ENCODE results near the gene PCGF3. TPM values are rescaled to one million over a fixed set of nuclear protein-coding genes. Genes with fewer than 3 reads are reported as not detected.

PCGF3 gene
- total and polyA plus RNA-seq, 12 donors: 17.5 to 50.8 (median 21.9) TPM

GRCh38 chr4:815464-816146 is 110.0 kb downstream of the PCGF3 start:
- peaks cover 0 to 85% (median 61%) of the 10 kb centered on the region in 7 donors for H3K27me3 ChIP-seq
- no peaks in the 10 kb centered on the region for H3K4me1 ChIP-seq
- DNase-seq (no peak), ATAC-seq (no peak)
- H3K4me3 ChIP-seq: no peak overlapping the region
- H3K36me3 ChIP-seq: no peaks in the 10 kb centered on the region
- intact Hi-C loops (cut with DNase I): no loop called here
- no peak for TF ChIP-seq CTCF (IDR thresholded peaks at IDR 0.05)
- peaks cover 0 to 4% (median 0%) of the 10 kb centered on the region in 11 donors for H3K9me3 ChIP-seq
- 49 to 56% methylated on average over 11 of the region's 11 CpGs for WGBS, 2 donors
- H3K27ac ChIP-seq: no peak overlapping the region

DNA sequence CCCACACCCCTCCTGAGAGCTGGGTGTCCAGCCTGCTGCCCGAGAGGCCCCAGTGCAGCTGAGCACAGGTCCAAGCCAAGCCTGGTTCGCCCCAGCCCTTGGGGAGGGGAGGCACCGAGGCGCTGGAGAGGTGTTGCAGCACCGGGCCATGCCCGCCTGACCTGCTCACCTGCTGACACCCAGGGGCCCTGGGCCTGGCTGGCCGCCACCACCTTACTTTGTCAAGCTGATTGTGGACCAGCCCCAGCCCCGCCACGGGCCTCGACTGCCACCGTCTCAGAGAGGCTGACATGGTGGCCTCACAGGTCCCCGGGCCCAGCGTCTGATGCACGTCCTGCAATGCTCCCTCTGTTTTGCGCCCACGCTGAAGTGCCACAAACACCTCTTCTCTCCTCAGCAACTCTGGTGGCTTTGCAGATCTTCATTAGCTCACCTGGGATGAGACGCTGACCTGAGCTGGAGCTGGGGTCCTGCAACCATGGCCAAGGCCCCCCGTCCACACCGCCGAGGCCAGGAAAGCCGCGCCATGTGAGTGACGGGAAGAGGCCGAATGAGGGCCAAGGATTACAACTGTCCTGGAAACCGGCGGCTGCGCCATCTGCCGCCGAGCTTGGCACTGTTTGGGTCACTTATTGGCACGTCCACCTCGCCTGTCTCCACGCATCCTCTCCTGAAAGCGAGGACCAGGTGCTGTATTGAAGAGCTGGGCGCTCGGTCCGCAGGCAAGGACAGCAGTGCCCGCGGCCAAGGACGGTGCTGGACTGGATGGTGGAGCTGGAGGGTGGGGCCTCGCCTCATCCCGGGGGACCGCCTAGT is 112.7 kb downstream of the PCGF3 start:
- no peaks in the 10 kb centered on the region for H3K4me1 ChIP-seq
- DNase-seq (no peak), ATAC-seq (no peak)
- 83 to 86% methylated on average over 42 of the region's 42 CpGs for WGBS, 2 donors
- H3K36me3 ChIP-seq: no peaks in the 10 kb centered on the region
- intact Hi-C loops (cut with DNase I): no loop called here
- peaks cover 0 to 84% (median 71%) of the 10 kb centered on the region in 7 donors for H3K27me3 ChIP-seq
- no peak overlapping the region for H3K27ac ChIP-seq
- TF ChIP-seq CTCF (IDR thresholded peaks at IDR 0.05): no peak
- H3K4me3 ChIP-seq: no peak overlapping the region
- H3K9me3 ChIP-seq: peaks cover 0 to 4% (median 0%) of the 10 kb centered on the region in 11 donors

DNA sequence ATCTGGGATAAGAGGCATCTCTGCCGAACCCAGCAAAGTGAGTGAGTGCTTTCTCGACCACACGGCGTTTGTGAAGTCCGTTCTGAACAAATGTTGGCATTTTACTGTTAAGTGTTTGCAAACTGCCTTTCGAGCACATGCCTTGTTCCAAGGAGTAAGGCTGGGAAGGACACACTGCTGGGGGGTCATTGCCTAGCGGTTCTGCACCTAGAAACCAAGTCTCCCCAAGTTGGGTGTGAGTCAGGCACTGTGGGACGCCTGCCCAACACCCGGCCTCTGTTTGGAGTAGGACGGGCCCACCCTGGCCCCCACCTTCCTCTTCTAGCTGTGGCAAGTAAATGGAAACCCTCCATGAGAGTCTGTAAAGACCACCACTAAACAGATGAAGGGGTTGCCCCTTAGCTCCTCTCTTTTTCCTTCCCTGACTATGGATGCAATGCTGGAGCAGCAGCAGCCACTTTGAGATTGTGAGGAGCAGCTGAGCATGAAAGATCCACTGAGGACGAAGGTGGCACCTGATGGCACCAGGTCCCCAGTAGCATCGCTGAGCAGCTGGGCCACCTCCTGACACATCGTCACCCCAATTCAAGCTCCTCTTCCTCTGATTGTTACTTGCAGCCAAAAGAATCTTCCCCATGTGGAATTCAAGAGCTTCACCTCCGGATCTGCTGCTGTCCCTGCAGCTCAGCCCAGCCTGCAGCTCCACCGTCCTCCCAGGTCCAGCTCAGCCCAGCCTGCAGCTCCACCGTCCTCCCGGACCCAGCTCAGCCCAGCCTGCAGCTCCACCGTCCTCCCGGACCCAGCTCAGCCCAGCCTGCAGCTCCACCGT is 114.0 kb downstream of the PCGF3 start:
- Histone ChIP-seq H3K4me3 (no peak overlapping the region), H3K36me3 (no peaks in the 10 kb centered on the region), H3K4me1 (peaks cover 0 to under 1% (median 0%) of the 10 kb centered on the region in 9 donors), H3K27me3 (peaks cover 3 to 84% (median 71%) of the 10 kb centered on the region in 7 donors), H3K27ac (no peak overlapping the region), H3K9me3 (peaks cover 0 to 4% (median 0%) of the 10 kb centered on the region in 11 donors)
- no peak for DNase-seq
- WGBS, 2 donors: 79 to 80% methylated on average over 20 of the region's 20 CpGs
- ATAC-seq: no peak
- TF ChIP-seq CTCF (IDR thresholded peaks at IDR 0.05): no peak
- intact Hi-C loops (cut with DNase I): no loop called here

Other genes starting within 250 kb of the PCGF3 start
- gene ZNF721, start 206.7 kb upstream of the PCGF3 start, total RNA-seq: 10 to 100 TPM in 9 of 10 donors, 1 to 10 TPM in 1; 9.9 to 17.6 (median 15.3) TPM
- gene ZNF721, start 206.7 kb upstream of the PCGF3 start, polyA plus RNA-seq: 10 to 100 TPM in 1 of 2 donors, 1 to 10 TPM in 1; 4.9 to 11.3 TPM
- 10 to 100 TPM; 13.2 to 20.4 (median 17.1) TPM for gene PIGG, start 206.6 kb upstream of the PCGF3 start, total RNA-seq
- 10 to 100 TPM; 12.6 to 49.5 TPM for gene PIGG, start 206.6 kb upstream of the PCGF3 start, polyA plus RNA-seq
- gene TMEM271, start 129.5 kb upstream of the PCGF3 start, total RNA-seq: not detected
- not detected for gene TMEM271, start 129.5 kb upstream of the PCGF3 start, polyA plus RNA-seq
- 1 to 10 TPM; 1.8 to 6.2 (median 4.4) TPM for gene PDE6B, start 80.3 kb upstream of the PCGF3 start, total RNA-seq
- gene PDE6B, start 80.3 kb upstream of the PCGF3 start, polyA plus RNA-seq: 1 to 10 TPM in 1 of 2 donors, under 1 TPM in 1; 0.73 to 2.0 TPM
- gene ATP5ME, start 31.6 kb upstream of the PCGF3 start, total RNA-seq: 1,000 to 10,000 TPM in 5 of 10 donors, 100 to 1,000 TPM in 5; 651 to 1,196 (median 982) TPM
- 1,000 to 10,000 TPM in 1 of 2 donors, 100 to 1,000 TPM in 1; 999 to 4,239 TPM for gene ATP5ME, start 31.6 kb upstream of the PCGF3 start, polyA plus RNA-seq
- 1 to 10 TPM; 4.0 to 7.5 (median 6.1) TPM for gene MYL5, start 31.3 kb upstream of the PCGF3 start, total RNA-seq
- gene MYL5, start 31.3 kb upstream of the PCGF3 start, polyA plus RNA-seq: 1 to 10 TPM; 3.3 to 8.1 TPM
- gene SLC49A3, start 16.7 kb upstream of the PCGF3 start, total RNA-seq: 10 to 100 TPM in 9 of 10 donors, 1 to 10 TPM in 1; 9.8 to 16.9 (median 12.3) TPM
- gene SLC49A3, start 16.7 kb upstream of the PCGF3 start, polyA plus RNA-seq: 10 to 100 TPM in 1 of 2 donors, 1 to 10 TPM in 1; 8.8 to 28.5 TPM
- 1 to 10 TPM; 1.5 to 4.8 (median 2.2) TPM for gene CPLX1, start 120.3 kb downstream of the PCGF3 start, total RNA-seq
- 10 to 100 TPM in 1 of 2 donors, 1 to 10 TPM in 1; 2.1 to 10.8 TPM for gene CPLX1, start 120.3 kb downstream of the PCGF3 start, polyA plus RNA-seq
- 10 to 100 TPM; 21.0 to 38.1 (median 26.9) TPM for gene GAK, start 226.5 kb downstream of the PCGF3 start, total RNA-seq
- 100 to 1,000 TPM in 1 of 2 donors, 10 to 100 TPM in 1; 48.6 to 105 TPM for gene GAK, start 226.5 kb downstream of the PCGF3 start, polyA plus RNA-seq
- gene TMEM175, start 226.6 kb downstream of the PCGF3 start, total RNA-seq: 10 to 100 TPM; 15.6 to 27.9 (median 19.0) TPM
- 10 to 100 TPM; 16.3 to 49.6 TPM for gene TMEM175, start 226.6 kb downstream of the PCGF3 start, polyA plus RNA-seq